Measurements from ENCODE around the gene GPAM.
A peak's percentile ranks its signal among the peaks of the same experiment; 100 is the strongest.
"Not testable (repeated sequence)": the region's sequence is repeated elsewhere in the genome, so short reads cannot be mapped to it uniquely, and the experiment has no call there.

GPAM gene

GRCh38 chr10:112131346-112131745 is 52.2 kb downstream of the GPAM start:
- FAIRE-seq (no peak), DNase-seq (ENCODE audit: insufficient read length, low spot score) (no peak)
- TF ChIP-seq TAF1 (IDR thresholded peaks at IDR 0.05; ENCODE audit: low read depth, low read length), result no peak
- no peak for TF ChIP-seq POU2F2 (IDR thresholded peaks at IDR 0.05; ENCODE audit: low read depth, low read length)
- TF ChIP-seq SPI1 (IDR thresholded peaks at IDR 0.05; ENCODE audit: low read depth, low read length), result no peak
- no peak for TF ChIP-seq POLR2AphosphoS5 (IDR thresholded peaks at IDR 0.05; ENCODE audit: low read depth, low read length)
- TF ChIP-seq PAX5 (IDR thresholded peaks at IDR 0.05; ENCODE audit: insufficient read depth, low read length, severe bottlenecking), result no peak
- no peak for TF ChIP-seq POLR2A (IDR thresholded peaks at IDR 0.05; ENCODE audit: low read depth, low read length)

DNA sequence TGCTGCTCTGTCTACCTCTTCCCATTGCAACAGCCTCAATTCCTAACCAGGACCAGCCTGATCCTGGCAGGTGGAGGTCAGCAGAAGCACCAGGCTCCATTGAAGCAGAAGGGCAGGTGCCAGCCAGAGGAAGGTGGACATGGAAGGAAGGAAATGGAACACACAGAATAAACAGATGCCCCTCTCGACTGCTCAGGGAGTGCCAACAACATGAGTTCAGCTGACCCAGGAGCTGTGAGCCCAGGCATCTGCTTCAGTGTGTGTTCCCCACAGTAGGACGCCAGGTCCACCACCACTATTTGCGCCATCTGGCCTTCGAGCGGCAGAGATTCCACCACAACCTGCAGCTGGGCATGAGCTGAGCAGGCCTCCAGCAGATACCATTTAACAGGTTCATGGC is 56.7 kb downstream of the GPAM start:
- DNase-seq (ENCODE audit: insufficient read length, low spot score) (no peak), FAIRE-seq (no peak)
- no peak for TF ChIP-seq POLR2A (IDR thresholded peaks at IDR 0.05; ENCODE audit: low read depth, low read length)
- no peak for TF ChIP-seq POLR2AphosphoS5 (IDR thresholded peaks at IDR 0.05; ENCODE audit: low read depth, low read length)
- TF ChIP-seq SPI1 (IDR thresholded peaks at IDR 0.05; ENCODE audit: low read depth, low read length), result no peak
- TF ChIP-seq TAF1 (IDR thresholded peaks at IDR 0.05; ENCODE audit: low read depth, low read length), result no peak
- TF ChIP-seq POU2F2 (IDR thresholded peaks at IDR 0.05; ENCODE audit: low read depth, low read length), result no peak
- no peak for TF ChIP-seq PAX5 (IDR thresholded peaks at IDR 0.05; ENCODE audit: insufficient read depth, low read length, severe bottlenecking)

DNA sequence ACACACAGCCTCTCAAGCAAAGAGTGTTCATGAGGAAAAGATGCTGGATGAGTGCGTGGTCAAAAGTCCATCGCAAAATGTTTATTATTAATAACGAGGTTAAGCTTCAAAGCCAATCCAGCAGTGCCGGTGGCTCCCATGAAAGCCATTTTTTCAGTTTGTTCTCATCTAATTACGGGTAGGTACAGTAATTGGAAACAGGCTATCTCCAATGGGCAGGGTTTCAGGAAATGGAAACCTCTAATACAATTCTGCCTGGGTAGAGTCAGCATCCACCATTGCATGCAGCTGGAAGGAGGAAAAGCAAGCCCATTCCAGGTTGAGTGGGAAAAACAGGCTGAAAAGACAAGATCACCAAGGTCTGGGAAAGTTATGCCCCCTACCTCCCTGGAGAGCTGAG is 57.4 kb downstream of the GPAM start:
- FAIRE-seq, result no peak
- no peak for DNase-seq (ENCODE audit: insufficient read length, low spot score)
- TF ChIP-seq POLR2A (IDR thresholded peaks at IDR 0.05; ENCODE audit: low read depth, low read length) (no peak), POLR2AphosphoS5 (IDR thresholded peaks at IDR 0.05; ENCODE audit: low read depth, low read length) (no peak), PAX5 (IDR thresholded peaks at IDR 0.05; ENCODE audit: insufficient read depth, low read length, severe bottlenecking) (no peak), TAF1 (IDR thresholded peaks at IDR 0.05; ENCODE audit: low read depth, low read length) (no peak), SPI1 (IDR thresholded peaks at IDR 0.05; ENCODE audit: low read depth, low read length) (no peak), POU2F2 (IDR thresholded peaks at IDR 0.05; ENCODE audit: low read depth, low read length) (no peak)

DNA sequence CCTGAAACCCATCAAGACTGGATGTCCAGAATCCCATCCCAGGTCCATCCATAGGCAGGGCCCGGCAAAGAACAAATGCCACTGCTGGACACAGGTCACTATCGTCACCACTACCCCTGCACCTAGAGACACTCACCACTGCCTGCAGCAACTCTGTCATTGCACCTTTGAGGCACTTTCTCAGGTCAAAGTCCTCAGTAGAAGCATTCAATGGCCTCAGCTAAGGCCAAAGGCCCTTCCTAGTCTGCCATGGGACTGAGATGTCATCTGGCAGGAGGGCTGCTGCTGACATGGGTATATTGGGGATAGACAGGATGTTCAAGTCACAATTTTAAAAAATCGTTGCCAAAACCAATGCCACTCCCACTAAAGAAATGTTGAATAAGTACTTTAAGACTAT is 58.7 kb downstream of the GPAM start:
- TF ChIP-seq PAX5 (IDR thresholded peaks at IDR 0.05; ENCODE audit: insufficient read depth, low read length, severe bottlenecking) (no peak), POU2F2 (IDR thresholded peaks at IDR 0.05; ENCODE audit: low read depth, low read length) (no peak), POLR2AphosphoS5 (IDR thresholded peaks at IDR 0.05; ENCODE audit: low read depth, low read length) (no peak), SPI1 (IDR thresholded peaks at IDR 0.05; ENCODE audit: low read depth, low read length) (no peak), POLR2A (IDR thresholded peaks at IDR 0.05; ENCODE audit: low read depth, low read length) (no peak), TAF1 (IDR thresholded peaks at IDR 0.05; ENCODE audit: low read depth, low read length) (no peak)
- FAIRE-seq (no peak), DNase-seq (ENCODE audit: insufficient read length, low spot score) (no peak)

GRCh38 chr10:112122827-112123226 is 60.7 kb downstream of the GPAM start:
- no peak for FAIRE-seq
- no peak for TF ChIP-seq POU2F2 (IDR thresholded peaks at IDR 0.05; ENCODE audit: low read depth, low read length)
- TF ChIP-seq POLR2AphosphoS5 (IDR thresholded peaks at IDR 0.05; ENCODE audit: low read depth, low read length), result no peak
- no peak for TF ChIP-seq TAF1 (IDR thresholded peaks at IDR 0.05; ENCODE audit: low read depth, low read length)
- TF ChIP-seq POLR2A (IDR thresholded peaks at IDR 0.05; ENCODE audit: low read depth, low read length), result no peak
- TF ChIP-seq SPI1 (IDR thresholded peaks at IDR 0.05; ENCODE audit: low read depth, low read length), result no peak
- no peak for TF ChIP-seq PAX5 (IDR thresholded peaks at IDR 0.05; ENCODE audit: insufficient read depth, low read length, severe bottlenecking)
- no peak for DNase-seq (ENCODE audit: insufficient read length, low spot score)

- no peak for DNase-seq (ENCODE audit: insufficient read length, low spot score)
- TF ChIP-seq POLR2AphosphoS5 (IDR thresholded peaks at IDR 0.05; ENCODE audit: low read depth, low read length) (no peak), PAX5 (IDR thresholded peaks at IDR 0.05; ENCODE audit: insufficient read depth, low read length, severe bottlenecking) (no peak), POLR2A (IDR thresholded peaks at IDR 0.05; ENCODE audit: low read depth, low read length) (no peak), TAF1 (IDR thresholded peaks at IDR 0.05; ENCODE audit: low read depth, low read length) (no peak), POU2F2 (IDR thresholded peaks at IDR 0.05; ENCODE audit: low read depth, low read length) (no peak), SPI1 (IDR thresholded peaks at IDR 0.05; ENCODE audit: low read depth, low read length) (no peak)
- no peak for FAIRE-seq
Observed at GRCh38 chr10:112120491-112120890, 63.1 kb downstream of the GPAM start.

DNA sequence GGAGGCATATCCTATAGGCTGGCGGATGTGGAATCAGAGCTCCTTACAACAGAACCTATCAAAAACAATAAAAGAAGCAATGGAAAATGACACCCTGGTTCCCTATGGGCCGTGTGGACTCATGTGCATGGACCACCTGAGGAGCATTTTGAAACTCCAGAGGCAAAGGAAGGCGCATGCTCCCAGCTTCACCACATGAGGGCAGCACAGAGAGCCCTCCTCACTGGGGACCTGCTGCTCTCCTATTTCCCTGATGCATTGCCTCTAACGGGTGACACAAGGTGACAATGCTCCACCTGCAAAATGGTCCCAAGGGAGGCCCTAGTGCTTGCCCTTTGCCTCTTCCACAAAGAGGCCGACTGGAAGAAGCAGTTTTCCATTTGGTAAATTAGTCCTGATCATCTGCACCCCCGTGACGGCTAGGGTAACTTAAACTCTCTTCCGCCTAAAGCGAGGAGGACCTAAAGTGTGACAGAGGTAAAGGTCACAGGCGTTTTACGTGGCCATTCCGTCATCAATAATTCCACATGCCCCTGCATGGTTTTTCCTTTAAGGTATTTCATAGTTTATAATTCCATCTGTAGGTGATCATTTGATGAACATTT is 67.7 kb downstream of the GPAM start:
- no peak for TF ChIP-seq POU2F2 (IDR thresholded peaks at IDR 0.05; ENCODE audit: low read depth, low read length)
- no peak for TF ChIP-seq POLR2AphosphoS5 (IDR thresholded peaks at IDR 0.05; ENCODE audit: low read depth, low read length)
- no peak for TF ChIP-seq POLR2A (IDR thresholded peaks at IDR 0.05; ENCODE audit: low read depth, low read length)
- no peak for TF ChIP-seq PAX5 (IDR thresholded peaks at IDR 0.05; ENCODE audit: insufficient read depth, low read length, severe bottlenecking)
- no peak for TF ChIP-seq SPI1 (IDR thresholded peaks at IDR 0.05; ENCODE audit: low read depth, low read length)
- DNase-seq (ENCODE audit: insufficient read length, low spot score), result peak; percentile 35
- FAIRE-seq, result peak; percentile 70

GRCh38 chr10:112109779-112110178 is 73.8 kb downstream of the GPAM start:
- not testable (repeated sequence) for FAIRE-seq

More at GRCh38 chr10:112109779-112110178, 73.8 kb downstream of the GPAM start:
- DNase-seq (ENCODE audit: insufficient read length, low spot score), result not testable (repeated sequence)
